ENCODE data around the gene RGL3. TPM values are rescaled to one million over a fixed set of nuclear protein-coding genes. Genes with fewer than 3 reads are reported as not detected.
"Not testable (repeated sequence)": the region's sequence is repeated elsewhere in the genome, so short reads cannot be mapped to it uniquely, and the experiment has no call there.

The RGL3 gene
- total and polyA plus RNA-seq, 5 donors from 2014 or later, result not detected

- Mint-ChIP-seq H3K4me1 (peaks cover 0 to 20% (median 4%) of the 10 kb centered on the region in 4 donors), H3K36me3 (no peaks in the 10 kb centered on the region), H3K4me3 (peak overlapping the region in 2 of 4 donors; percentile 84 to 86), H3K9me3 (no peaks in the 10 kb centered on the region), H3K27ac (peak overlapping the region in 2 of 3 donors; percentile 69 to 90), H3K27me3 (no peaks in the 10 kb centered on the region)
- Histone ChIP-seq H3K4me1 (ENCODE audit: control insufficient read depth, insufficient read depth, low read length, poor library complexity, severe bottlenecking) (peaks cover 6% of the 10 kb centered on the region), H3K36me3 (ENCODE audit: control insufficient read depth, insufficient read depth, low read length) (no peaks in the 10 kb centered on the region), H3K4me3 (ENCODE audit: low read depth, low read length) (no peak overlapping the region), H3K27me3 (ENCODE audit: control insufficient read depth, insufficient read depth, low read length) (no peaks in the 10 kb centered on the region), H3K9me3 (ENCODE audit: control insufficient read depth in 2 of 2, low read length in 2 of 2) (no peaks in the 10 kb centered on the region), H3K27ac (ENCODE audit: insufficient read depth, low read length, poor library complexity, severe bottlenecking) (no peak overlapping the region)
- ATAC-seq (ENCODE audit: low read depth in 2 of 2), result no peak
- DNase-seq, result no peak
Observed at GRCh38 chr19:11356676-11357550, 62.2 kb downstream of the RGL3 start.

- Mint-ChIP-seq H3K9me3 (no peaks in the 10 kb centered on the region), H3K4me1 (peaks cover 0 to 20% (median 4%) of the 10 kb centered on the region in 4 donors), H3K4me3 (peak overlapping the region in 3 of 4 donors; percentile 84 to 88 (median 86)), H3K27me3 (no peaks in the 10 kb centered on the region), H3K27ac (peak overlapping the region; percentile 83 to 94 (median 90)), H3K36me3 (no peaks in the 10 kb centered on the region)
- H3K36me3 ChIP-seq (ENCODE audit: control insufficient read depth, insufficient read depth, low read length), result no peaks in the 10 kb centered on the region
- DNase-seq (no peak), ATAC-seq (ENCODE audit: low read depth in 2 of 2) (no peak)
- peaks cover 6% of the 10 kb centered on the region for H3K4me1 ChIP-seq (ENCODE audit: control insufficient read depth, insufficient read depth, low read length, poor library complexity, severe bottlenecking)
- no peaks in the 10 kb centered on the region for H3K9me3 ChIP-seq (ENCODE audit: control insufficient read depth in 2 of 2, low read length in 2 of 2)
- peak overlapping the region; percentile 68 for H3K4me3 ChIP-seq (ENCODE audit: low read depth, low read length)
- H3K27me3 ChIP-seq (ENCODE audit: control insufficient read depth, insufficient read depth, low read length), result no peaks in the 10 kb centered on the region
- no peak overlapping the region for H3K27ac ChIP-seq (ENCODE audit: insufficient read depth, low read length, poor library complexity, severe bottlenecking)
Observed at GRCh38 chr19:11356074-11356397, 63.1 kb downstream of the RGL3 start.

- Mint-ChIP-seq H3K4me3 (peak within 1 kb of the TSS; percentile 77 to 88 (median 85)), H3K27me3 (no peaks in the 10 kb centered on the region), H3K27ac (peak within 1 kb of the TSS; percentile 83 to 94 (median 90))
Observed at GRCh38 chr19:11355160-11356073, 63.7 kb downstream of the RGL3 start, which contains the start of gene PLPPR2. PLPPR2 (plus strand) TSS chr19:11355432; CDS start chr19:11357674, 2,242 bp downstream.

GRCh38 chr19:11354102-11354501 is 65.0 kb downstream of the RGL3 start:
- not testable (repeated sequence) for H3K27me3 ChIP-seq (ENCODE audit: control insufficient read depth, insufficient read depth, low read length); DNase-seq; H3K9me3 Mint-ChIP-seq; H3K9me3 ChIP-seq (ENCODE audit: control insufficient read depth in 2 of 2, low read length in 2 of 2); H3K4me1 ChIP-seq (ENCODE audit: control insufficient read depth, insufficient read depth, low read length, poor library complexity, severe bottlenecking); H3K27ac Mint-ChIP-seq; H3K27ac ChIP-seq (ENCODE audit: insufficient read depth, low read length, poor library complexity, severe bottlenecking); H3K27me3 Mint-ChIP-seq; ATAC-seq (ENCODE audit: low read depth in 2 of 2); H3K4me3 ChIP-seq (ENCODE audit: low read depth, low read length); H3K36me3 ChIP-seq (ENCODE audit: control insufficient read depth, insufficient read depth, low read length); H3K36me3 Mint-ChIP-seq
- H3K4me1 Mint-ChIP-seq, result peaks cover 0 to 20% (median 4%) of the 10 kb centered on the region in 4 donors
- peak overlapping the region in 2 of 4 donors; percentile 39 to 67 for H3K4me3 Mint-ChIP-seq

More at GRCh38 chr19:11355160-11356073, 63.7 kb downstream of the RGL3 start, which contains the start of gene PLPPR2:
- Histone ChIP-seq H3K27ac (ENCODE audit: insufficient read depth, low read length, poor library complexity, severe bottlenecking) (peak within 1 kb of the TSS; percentile 23), H3K4me1 (ENCODE audit: control insufficient read depth, insufficient read depth, low read length, poor library complexity, severe bottlenecking) (peaks cover 6% of the 10 kb centered on the region), H3K4me3 (ENCODE audit: low read depth, low read length) (peak within 1 kb of the TSS; percentile 68), H3K36me3 (ENCODE audit: control insufficient read depth, insufficient read depth, low read length) (no peaks in the 10 kb centered on the region), H3K27me3 (ENCODE audit: control insufficient read depth, insufficient read depth, low read length) (no peaks in the 10 kb centered on the region), H3K9me3 (ENCODE audit: control insufficient read depth in 2 of 2, low read length in 2 of 2) (no peaks in the 10 kb centered on the region)
- peak; percentile 82 to 84 (median 82) for DNase-seq
- ATAC-seq (ENCODE audit: low read depth in 2 of 2), result peak; percentile 85 to 86
- Mint-ChIP-seq H3K9me3 (no peaks in the 10 kb centered on the region), H3K36me3 (no peaks in the 10 kb centered on the region), H3K4me1 (peaks cover 0 to 20% (median 4%) of the 10 kb centered on the region in 4 donors)

GRCh38 chr19:11349171-11349570 is 69.9 kb downstream of the RGL3 start:
- Histone ChIP-seq H3K36me3 (ENCODE audit: control insufficient read depth, insufficient read depth, low read length) (peaks cover 2% of the 10 kb centered on the region), H3K4me3 (ENCODE audit: low read depth, low read length) (no peak overlapping the region), H3K27me3 (ENCODE audit: control insufficient read depth, insufficient read depth, low read length) (no peaks in the 10 kb centered on the region), H3K27ac (ENCODE audit: insufficient read depth, low read length, poor library complexity, severe bottlenecking) (no peak overlapping the region), H3K4me1 (ENCODE audit: control insufficient read depth, insufficient read depth, low read length, poor library complexity, severe bottlenecking) (peaks cover 21% of the 10 kb centered on the region), H3K9me3 (ENCODE audit: control insufficient read depth in 2 of 2, low read length in 2 of 2) (peaks cover 0 to 3% of the 10 kb centered on the region in 2 experiments)
- H3K9me3 Mint-ChIP-seq, result no peaks in the 10 kb centered on the region
- H3K27me3 Mint-ChIP-seq, result peaks cover 4% of the 10 kb centered on the region
- no peak overlapping the region for H3K27ac Mint-ChIP-seq
- peak overlapping the region in 1 of 4 donors; percentile 61 for H3K4me3 Mint-ChIP-seq
- peaks cover 8% of the 10 kb centered on the region for H3K36me3 Mint-ChIP-seq
- no peak for DNase-seq
- H3K4me1 Mint-ChIP-seq, result peaks cover 0 to 35% (median 15%) of the 10 kb centered on the region in 4 donors
- ATAC-seq (ENCODE audit: low read depth in 2 of 2), result no peak

- peaks cover 0 to 3% of the 10 kb centered on the region in 2 experiments for H3K9me3 ChIP-seq (ENCODE audit: control insufficient read depth in 2 of 2, low read length in 2 of 2)
- no peak overlapping the region for H3K4me3 ChIP-seq (ENCODE audit: low read depth, low read length)
- no peak for ATAC-seq (ENCODE audit: low read depth in 2 of 2)
- no peaks in the 10 kb centered on the region for H3K27me3 ChIP-seq (ENCODE audit: control insufficient read depth, insufficient read depth, low read length)
- Mint-ChIP-seq H3K27me3 (peaks cover 4% of the 10 kb centered on the region), H3K36me3 (peaks cover 8% of the 10 kb centered on the region), H3K9me3 (no peaks in the 10 kb centered on the region), H3K4me1 (peaks cover 0 to 36% (median 15%) of the 10 kb centered on the region in 4 donors), H3K27ac (peak overlapping the region; percentile 75 to 95 (median 90)), H3K4me3 (peak overlapping the region; percentile 91 to 99 (median 99))
- H3K27ac ChIP-seq (ENCODE audit: insufficient read depth, low read length, poor library complexity, severe bottlenecking), result peak overlapping the region; percentile 79
- peaks cover 21% of the 10 kb centered on the region for H3K4me1 ChIP-seq (ENCODE audit: control insufficient read depth, insufficient read depth, low read length, poor library complexity, severe bottlenecking)
- peaks cover 2% of the 10 kb centered on the region for H3K36me3 ChIP-seq (ENCODE audit: control insufficient read depth, insufficient read depth, low read length)
- DNase-seq, result no peak
Observed at GRCh38 chr19:11347546-11348039, 71.5 kb downstream of the RGL3 start.
